ENCODE measurements around the gene OR52H1. TPM values are rescaled to one million over a fixed set of nuclear protein-coding genes. Genes with fewer than 3 reads are reported as not detected.

Gene OR52H1
- total and polyA plus RNA-seq, 9 of the 15 experiments (the other 6 are each of a cell fraction or from before 2014, with no cell fraction given) = 0.15 TPM; not detected in 8

DNA sequence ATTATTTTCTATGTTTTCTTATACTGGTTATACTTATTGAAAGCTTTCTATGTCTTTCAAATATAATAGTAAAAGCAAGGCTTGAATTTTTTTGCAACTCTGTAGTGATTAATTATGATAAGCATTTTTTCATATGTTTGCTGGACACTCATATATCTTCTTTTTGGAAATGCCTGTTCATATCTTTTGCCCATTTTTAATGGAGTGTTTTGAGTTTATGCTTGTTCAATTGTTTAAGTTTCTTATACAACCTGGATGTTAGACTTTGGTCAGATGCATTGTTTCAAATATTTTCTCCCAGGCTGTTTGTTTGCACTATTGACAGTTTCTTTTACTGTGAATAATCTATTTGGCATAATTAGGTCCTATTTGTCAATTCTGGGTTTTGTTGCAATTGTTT is 11.9 kb downstream of the OR52H1 start:
- no peak overlapping the region for H3K4me2 ChIP-seq (ENCODE audit: insufficient read depth, low read length)
- DNase-seq (ENCODE audit: extremely low read depth in 1 of 4, low spot score in 3 of 4) (no peak), ATAC-seq (no peak), FAIRE-seq (no peak)
- no peaks in the 10 kb centered on the region for H3K79me2 ChIP-seq (ENCODE audit: control insufficient read depth, insufficient read depth, low read length)
- no peak overlapping the region for H2AFZ ChIP-seq (ENCODE audit: low read depth, low read length)
- ChIA-PET POLR2A (no interaction called here), CTCF (ENCODE audit: low intra/inter-chr PET ratio) (no interaction called here)
- no peak overlapping the region for H3K4me3 ChIP-seq
- no peak overlapping the region for H3K9ac ChIP-seq (ENCODE audit: insufficient read depth in 1 of 2, low read depth in 2 of 2, low read length in 2 of 2)
- in situ Hi-C loops (cut with MboI) (no loop called here), intact Hi-C loops (cut with micrococcal nuclease) (no loop called here)
- no peaks in the 10 kb centered on the region for H3K36me3 ChIP-seq (ENCODE audit: control insufficient read depth, insufficient read depth, low read length)
- H3K9me3 ChIP-seq (replicated peaks; ENCODE audit: control insufficient read depth, insufficient read depth, low read depth, low read length) = 0 out of 2 replicates have a peak, but pooled peaks cover 2% of the 10 kb centered on the region
- no peaks in the 10 kb centered on the region for H3K9me1 ChIP-seq (ENCODE audit: control insufficient read depth, insufficient read depth, low read length)
- H3K27me3 ChIP-seq (ENCODE audit: control insufficient read depth in 2 of 2, insufficient read depth in 2 of 2, low read length in 2 of 2) = no peaks in the 10 kb centered on the region
- no TSS peak for BruUV-seq (replicated peaks)
- TF ChIP-seq TRIM24 (IDR thresholded peaks at IDR 0.05) (0 out of 4 replicates have a peak, but pooled peaks of 1 of the 2 experiments have one; percentile 25), FOXM1 (IDR thresholded peaks at IDR 0.05; ENCODE audit: low read depth) (no peak), FOXM1 (CRISPR knock-in tag; IDR thresholded peaks at IDR 0.05; ENCODE audit: low read depth) (no peak), TRIM28 (IDR thresholded peaks at IDR 0.05) (0 out of 2 replicates have a peak, but pooled peaks have one; percentile 31)
- TF ChIP-seq, protein P1, sequence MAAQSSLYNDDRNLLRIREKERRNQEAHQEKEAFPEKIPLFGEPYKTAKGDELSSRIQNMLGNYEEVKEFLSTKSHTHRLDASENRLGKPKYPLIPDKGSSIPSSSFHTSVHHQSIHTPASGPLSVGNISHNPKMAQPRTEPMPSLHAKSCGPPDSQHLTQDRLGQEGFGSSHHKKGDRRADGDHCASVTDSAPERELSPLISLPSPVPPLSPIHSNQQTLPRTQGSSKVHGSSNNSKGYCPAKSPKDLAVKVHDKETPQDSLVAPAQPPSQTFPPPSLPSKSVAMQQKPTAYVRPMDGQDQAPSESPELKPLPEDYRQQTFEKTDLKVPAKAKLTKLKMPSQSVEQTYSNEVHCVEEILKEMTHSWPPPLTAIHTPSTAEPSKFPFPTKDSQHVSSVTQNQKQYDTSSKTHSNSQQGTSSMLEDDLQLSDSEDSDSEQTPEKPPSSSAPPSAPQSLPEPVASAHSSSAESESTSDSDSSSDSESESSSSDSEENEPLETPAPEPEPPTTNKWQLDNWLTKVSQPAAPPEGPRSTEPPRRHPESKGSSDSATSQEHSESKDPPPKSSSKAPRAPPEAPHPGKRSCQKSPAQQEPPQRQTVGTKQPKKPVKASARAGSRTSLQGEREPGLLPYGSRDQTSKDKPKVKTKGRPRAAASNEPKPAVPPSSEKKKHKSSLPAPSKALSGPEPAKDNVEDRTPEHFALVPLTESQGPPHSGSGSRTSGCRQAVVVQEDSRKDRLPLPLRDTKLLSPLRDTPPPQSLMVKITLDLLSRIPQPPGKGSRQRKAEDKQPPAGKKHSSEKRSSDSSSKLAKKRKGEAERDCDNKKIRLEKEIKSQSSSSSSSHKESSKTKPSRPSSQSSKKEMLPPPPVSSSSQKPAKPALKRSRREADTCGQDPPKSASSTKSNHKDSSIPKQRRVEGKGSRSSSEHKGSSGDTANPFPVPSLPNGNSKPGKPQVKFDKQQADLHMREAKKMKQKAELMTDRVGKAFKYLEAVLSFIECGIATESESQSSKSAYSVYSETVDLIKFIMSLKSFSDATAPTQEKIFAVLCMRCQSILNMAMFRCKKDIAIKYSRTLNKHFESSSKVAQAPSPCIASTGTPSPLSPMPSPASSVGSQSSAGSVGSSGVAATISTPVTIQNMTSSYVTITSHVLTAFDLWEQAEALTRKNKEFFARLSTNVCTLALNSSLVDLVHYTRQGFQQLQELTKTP (IDR thresholded peaks at IDR 0.05; ENCODE audit: low read depth in 1 of 2, partially characterized antibody in 2 of 2) = peak in 1 of 2 experiments; percentile 98
- no peaks in the 10 kb centered on the region for H4K20me1 ChIP-seq (replicated peaks; ENCODE audit: control insufficient read depth, insufficient read depth, low read length)
- peaks cover 0 to 20% of the 10 kb centered on the region in 2 experiments; a peak in 3 of 5 replicates for H3K4me1 ChIP-seq (replicated peaks in 1 of 2; ENCODE audit: control insufficient read depth in 2 of 2, insufficient read depth in 2 of 2, low read length in 2 of 2)
- H3K27ac ChIP-seq (ENCODE audit: extremely low read depth, low read depth, low read length) = no peak overlapping the region
